H9 (cell line): Measurements from ENCODE around the gene NPS. TPM values are rescaled to one million over a fixed set of nuclear protein-coding genes. Genes with fewer than 3 reads are reported as not detected.

Experiments used
- DNase-seq: peaks from one replicate; pipeline ENCODE4 v3.0.0-alpha.2; 2017
- H2AFZ ChIP-seq: one replicate; pipeline ENCODE4 v1.6.1; 2013; ENCODE audit warnings: mild to moderate bottlenecking, low read length, control low read depth, moderate library complexity
- H2AK5ac ChIP-seq: 2 replicates; pipeline ENCODE4 v1.6.1; 2013; ENCODE audit warnings: low read length, control low read depth, mixed read lengths; ENCODE audit not compliant: insufficient read length
- H2BK120ac ChIP-seq: one replicate; pipeline ENCODE4 v1.6.1; 2013; ENCODE audit warnings: low read depth, mild to moderate bottlenecking, low read length, control low read depth, inconsistent platforms; ENCODE audit not compliant: poor library complexity, severe bottlenecking
- H2BK12ac ChIP-seq: 2 replicates; pipeline ENCODE4 v1.6.1; 2013; ENCODE audit warnings: low read length, control low read depth, mixed read lengths, low read depth; ENCODE audit not compliant: insufficient read length
- H2BK15ac ChIP-seq: 2 replicates; pipeline ENCODE4 v1.6.1; 2013; ENCODE audit warnings: low read depth, low read length, control low read depth
- H2BK20ac ChIP-seq: one replicate; pipeline ENCODE4 v1.6.1; 2013; ENCODE audit warnings: low read depth, mild to moderate bottlenecking, low read length, control low read depth, inconsistent platforms; ENCODE audit not compliant: poor library complexity, severe bottlenecking
- H2BK5ac ChIP-seq: 2 replicates; pipeline ENCODE4 v1.6.1; 2013; ENCODE audit warnings: low read length, control low read depth, mixed read lengths; ENCODE audit not compliant: insufficient read length
- H3K14ac ChIP-seq: 2 replicates; pipeline ENCODE4 v1.6.1; 2013; ENCODE audit warnings: low read length, control low read depth; ENCODE audit not compliant: insufficient read depth
- H3K18ac ChIP-seq: 2 replicates; pipeline ENCODE4 v1.6.1; 2013; ENCODE audit warnings: low read depth, mild to moderate bottlenecking, mixed read lengths, low read length, control low read depth; ENCODE audit not compliant: insufficient read length
- H3K23ac ChIP-seq: 2 replicates; pipeline ENCODE4 v1.6.1; 2013; ENCODE audit warnings: low read length, control low read depth, mixed read lengths, low read depth; ENCODE audit not compliant: insufficient read length
- H3K23me2 ChIP-seq: 2 replicates; pipeline ENCODE4 v1.6.1; 2013; ENCODE audit warnings: low read depth, mild to moderate bottlenecking, mixed read lengths, low read length, control low read depth; ENCODE audit not compliant: insufficient read length, poor library complexity, severe bottlenecking
- H3K27ac ChIP-seq: 2 replicates; pipeline ENCODE4 v1.5.1; 2013; ENCODE audit warnings: low read length, control low read depth, mixed read lengths, low read depth; ENCODE audit not compliant: insufficient read length
- H3K27me3 ChIP-seq: 2 replicates; pipeline ENCODE4 v1.6.1; 2013; ENCODE audit warnings: low read length, control low read depth, inconsistent platforms; ENCODE audit not compliant: insufficient read depth
- H3K4ac ChIP-seq: 2 replicates; pipeline ENCODE4 v1.6.1; 2013; ENCODE audit warnings: low read depth, mild to moderate bottlenecking, control low read depth, inconsistent platforms, low read length, moderate library complexity
- H3K4me1 ChIP-seq: 2 replicates; pipeline ENCODE4 v1.6.1; 2013; ENCODE audit warnings: low read length, control low read depth, inconsistent platforms; ENCODE audit not compliant: insufficient read depth
- H3K4me2 ChIP-seq: 2 replicates; pipeline ENCODE4 v1.6.1; 2013; ENCODE audit warnings: low read length, control low read depth, mixed read lengths; ENCODE audit not compliant: insufficient read length, insufficient read depth
- H3K56ac ChIP-seq: 2 replicates; pipeline ENCODE4 v1.6.1; 2013; ENCODE audit warnings: low read depth, mild to moderate bottlenecking, mixed read lengths, low read length, control low read depth; ENCODE audit not compliant: insufficient read length
- H3K79me1 ChIP-seq: 2 replicates; pipeline ENCODE4 v1.6.1; 2013; ENCODE audit warnings: low read depth, mild to moderate bottlenecking, moderate library complexity, low read length, control low read depth, inconsistent platforms; ENCODE audit not compliant: insufficient read depth, poor library complexity, severe bottlenecking
- H3K79me2 ChIP-seq: 2 replicates; pipeline ENCODE4 v1.6.1; 2013; ENCODE audit warnings: low read length, control low read depth, inconsistent platforms; ENCODE audit not compliant: insufficient read depth
- H3K9ac ChIP-seq: 2 replicates; pipeline ENCODE4 v1.6.1; 2013; ENCODE audit warnings: low read length, control low read depth, mixed read lengths; ENCODE audit not compliant: insufficient read length; ENCODE audit errors: extremely low read depth
- H3K9me3 ChIP-seq: one replicate; pipeline ENCODE4 v1.6.1; 2013; ENCODE audit warnings: low read depth, low read length, inconsistent platforms; ENCODE audit not compliant: control insufficient read depth
- H3T11ph ChIP-seq: one replicate; pipeline ENCODE4 v1.6.1; 2013; ENCODE audit warnings: mild to moderate bottlenecking, low read length, control low read depth, inconsistent platforms
- H4K20me1 ChIP-seq: one replicate; pipeline ENCODE4 v1.6.1; 2013; ENCODE audit not compliant: control insufficient read depth, insufficient read length, insufficient read depth
- H4K5ac ChIP-seq: 2 replicates; pipeline ENCODE4 v1.6.1; 2013; ENCODE audit warnings: low read depth, mild to moderate bottlenecking, mixed read lengths, low read length, control low read depth; ENCODE audit not compliant: insufficient read length
- H4K8ac ChIP-seq: replicated peaks from 2 replicates; pipeline ENCODE4 v1.6.1; 2013; ENCODE audit warnings: low read length, control low read depth, mixed read lengths, low read depth; ENCODE audit not compliant: insufficient read length
- H4K91ac ChIP-seq: 2 replicates; pipeline ENCODE4 v1.6.1; 2013; ENCODE audit warnings: low read depth, mild to moderate bottlenecking, moderate library complexity, mixed read lengths, low read length, control low read depth; ENCODE audit not compliant: insufficient read length
- H3K27ac Mint-ChIP-seq, 3 experiments: 2 replicates in 2 of 3; 3 replicates in 1 of 3; pipeline ENCODE4 v1.8.0; 2020 to 2021; ENCODE audit warnings: mixed read lengths in 3 of 3, mild to moderate bottlenecking in 1 of 3, moderate library complexity in 1 of 3
- H3K27me3 Mint-ChIP-seq: 2 replicates; pipeline ENCODE4 v1.8.0; 2021; ENCODE audit warnings: low read depth, mild to moderate bottlenecking, moderate library complexity, mixed read lengths
- H3K36me3 Mint-ChIP-seq, 3 experiments: 2 replicates in 2 of 3; 3 replicates in 1 of 3; pipeline ENCODE4 v1.8.0; 2020 to 2021; ENCODE audit warnings: low read depth in 3 of 3, mixed read lengths in 3 of 3; ENCODE audit not compliant: insufficient read depth in 1 of 3
- H3K4me1 Mint-ChIP-seq, 2 experiments: 2 replicates each; pipeline ENCODE4 v1.8.0; 2020; ENCODE audit warnings: mixed read lengths in 2 of 2
- H3K4me3 Mint-ChIP-seq, 2 experiments: 2 replicates in 1 of 2; 3 replicates in 1 of 2; pipeline ENCODE4 v1.8.0; 2020 to 2021; ENCODE audit warnings: mild to moderate bottlenecking in 2 of 2, mixed read lengths in 2 of 2, moderate library complexity in 1 of 2
- H3K9me3 Mint-ChIP-seq, 2 experiments: 2 replicates in 1 of 2; 3 replicates in 1 of 2; pipeline ENCODE4 v1.8.0; 2020; ENCODE audit warnings: mild to moderate bottlenecking in 2 of 2, mixed read lengths in 2 of 2, moderate library complexity in 1 of 2
- WGBS: extraction: QIAGEN DNeasy Blood & Tissue Kit; methylation state at CpG from one replicate; pipeline ENCODE4 v1.1.7; 2013; ENCODE audit warnings: missing lambda C conversion rate, low lambda C conversion rate, mixed read lengths; ENCODE audit not compliant: insufficient read length; ENCODE audit errors: extremely low coverage; 5-methylcytosine and 5-hydroxymethylcytosine counted together
- total RNA-seq: library from RNA; stranded (reverse); gene quantifications from 2 replicates; pipeline ENCODE4 v1.2.1, GENCODE V29; 2021
- TF ChIP-seq, protein P1 (sequence below): fragments of 200-600 bp; sonication (generic); conservative IDR thresholded peaks from 3 replicates; pipeline ENCODE4 v1.8.0; 2021; ENCODE audit warnings: antibody characterized with exemption, mild to moderate bottlenecking

Gene NPS
- total RNA-seq, 1 experiment from 2014 or later = not detected

DNA sequence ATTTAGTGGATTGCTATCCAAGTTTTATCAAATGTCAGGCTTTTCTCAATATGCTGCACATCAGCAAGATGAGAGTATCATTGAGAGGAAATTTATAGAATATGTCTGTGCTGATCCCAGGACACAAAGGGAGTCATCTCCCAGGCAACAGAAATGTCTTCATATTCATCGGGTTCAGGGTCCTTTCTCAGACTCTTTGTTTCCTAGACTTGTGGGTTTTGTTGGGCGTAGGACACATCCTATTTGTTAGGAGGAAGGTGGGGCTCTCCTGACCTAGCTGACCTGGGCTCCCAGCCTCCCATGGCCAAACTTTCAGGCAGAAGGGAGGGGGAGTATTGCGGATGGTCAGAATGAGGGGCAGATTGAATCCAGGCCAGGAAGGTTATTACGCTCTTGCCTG, 22.9 kb upstream of the NPS start:
- Histone ChIP-seq H4K8ac (no peak overlapping the region), H2BK20ac (no peak overlapping the region), H3K9me3 (no peaks in the 10 kb centered on the region), H3K79me2 (no peaks in the 10 kb centered on the region), H3K4me1 (no peaks in the 10 kb centered on the region; the same call in 1 of the 2 replicates), H3K23ac (no peak overlapping the region), H3K27me3 (no peaks in the 10 kb centered on the region), H2AFZ (no peak overlapping the region), H2BK5ac (no peak overlapping the region), H3K79me1 (no peaks in the 10 kb centered on the region), H4K20me1 (no peaks in the 10 kb centered on the region), H4K5ac (no peak overlapping the region), H2BK15ac (no peak overlapping the region), H3K14ac (no peak overlapping the region), H3K4me2 (no peak overlapping the region), H2AK5ac (no peak overlapping the region), H3K27ac (no peak overlapping the region), H3K18ac (no peak overlapping the region), H3K23me2 (no peaks in the 10 kb centered on the region), H2BK120ac (no peak overlapping the region), H3K9ac (no peak overlapping the region), H3T11ph (no peak overlapping the region), H2BK12ac (no peak overlapping the region), H4K91ac (no peak overlapping the region), H3K56ac (no peak overlapping the region), H3K4ac (no peak overlapping the region)
- no peaks in the 10 kb centered on the region; a peak in 1 of 7 replicates for H3K36me3 Mint-ChIP-seq
- H3K4me3 Mint-ChIP-seq = no peak overlapping the region
- no peak for DNase-seq
- no peaks in the 10 kb centered on the region; the same call in 1 of the 2 replicates for H3K27me3 Mint-ChIP-seq
- H3K4me1 Mint-ChIP-seq = peaks cover 6 to 11% of the 10 kb centered on the region in 2 experiments; a peak in 3 of 4 replicates
- TF ChIP-seq, protein P1, sequence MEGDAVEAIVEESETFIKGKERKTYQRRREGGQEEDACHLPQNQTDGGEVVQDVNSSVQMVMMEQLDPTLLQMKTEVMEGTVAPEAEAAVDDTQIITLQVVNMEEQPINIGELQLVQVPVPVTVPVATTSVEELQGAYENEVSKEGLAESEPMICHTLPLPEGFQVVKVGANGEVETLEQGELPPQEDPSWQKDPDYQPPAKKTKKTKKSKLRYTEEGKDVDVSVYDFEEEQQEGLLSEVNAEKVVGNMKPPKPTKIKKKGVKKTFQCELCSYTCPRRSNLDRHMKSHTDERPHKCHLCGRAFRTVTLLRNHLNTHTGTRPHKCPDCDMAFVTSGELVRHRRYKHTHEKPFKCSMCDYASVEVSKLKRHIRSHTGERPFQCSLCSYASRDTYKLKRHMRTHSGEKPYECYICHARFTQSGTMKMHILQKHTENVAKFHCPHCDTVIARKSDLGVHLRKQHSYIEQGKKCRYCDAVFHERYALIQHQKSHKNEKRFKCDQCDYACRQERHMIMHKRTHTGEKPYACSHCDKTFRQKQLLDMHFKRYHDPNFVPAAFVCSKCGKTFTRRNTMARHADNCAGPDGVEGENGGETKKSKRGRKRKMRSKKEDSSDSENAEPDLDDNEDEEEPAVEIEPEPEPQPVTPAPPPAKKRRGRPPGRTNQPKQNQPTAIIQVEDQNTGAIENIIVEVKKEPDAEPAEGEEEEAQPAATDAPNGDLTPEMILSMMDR = no peak
- WGBS = no CpG with 5 or more reads among the region's 4 CpGs
- no peak overlapping the region for H3K27ac Mint-ChIP-seq
- no peaks in the 10 kb centered on the region for H3K9me3 Mint-ChIP-seq
